A673 (cell line): ENCODE data around the gene C10orf95.

Source experiments
- CTCF ChIP-seq: fragments of 300-800, 200-600 bp; sonication (generic); conservative IDR thresholded peaks from 2 replicates; pipeline ENCODE4 v1.5.1; 2017; ENCODE audit warnings: low read depth, mild to moderate bottlenecking, antibody characterized with exemption, low read length, moderate library complexity, mixed read lengths
- EZH2 ChIP-seq: fragments of 200-600 bp; sonication (generic); IDR thresholded peaks from 2 replicates; pipeline ENCODE4 v1.6.1; 2017; ENCODE audit warnings: borderline replicate concordance, low read depth, mild to moderate bottlenecking, mixed read lengths, antibody characterized with exemption, low read length; ENCODE audit not compliant: poor library complexity, severe bottlenecking

- no peak for TF ChIP-seq CTCF
- no peak for TF ChIP-seq EZH2
These were observed 43.1 kb downstream of the C10orf95 start for GRCh38 chr10:102408131-102408727.
